Stimulated activated CD4-positive, alpha-beta T cell treated with anti-CD3 and anti-CD28 coated beads, Interleukin-4, amount 100 ng/mL, for 24 hours (primary cell): ENCODE measurements around the gene IFI44L.

Experiments used
- DNase-seq: peaks from one replicate; pipeline ENCODE4 v3.0.0-alpha.2; 2020

IFI44L gene

GRCh38 chr1:78691995-78692747, 71.9 kb downstream of the IFI44L start:
- no peak for DNase-seq
